ENCODE results near the gene GCFC2. TPM values are rescaled to one million over a fixed set of nuclear protein-coding genes. Genes with fewer than 3 reads are reported as not detected.

GCFC2 gene
- total and polyA plus RNA-seq, 2 donors (not counting 3 experiments of a cell fraction or from before 2014, with no cell fraction given): 5.7 to 20.0 TPM

DNA sequence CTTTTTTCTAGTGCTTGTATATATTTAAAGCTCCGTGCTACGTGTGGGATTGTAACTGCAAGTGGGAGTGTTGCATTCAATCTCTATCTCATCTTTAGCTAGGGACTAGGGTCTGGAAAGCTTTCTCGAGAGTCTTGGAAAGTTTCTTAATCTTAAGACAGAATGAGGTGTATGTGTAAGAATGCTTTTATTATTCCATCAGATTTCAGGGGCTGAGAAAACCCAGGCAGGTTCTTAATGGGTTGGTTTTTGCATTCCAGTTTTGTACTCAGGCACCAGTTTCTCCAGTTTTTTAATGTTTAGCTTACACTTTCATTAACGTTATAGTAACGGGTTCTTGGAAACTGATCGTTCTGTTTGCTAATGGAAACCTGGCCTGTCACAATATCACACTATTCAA is 43.8 kb downstream of the GCFC2 start:
- no peaks in the 10 kb centered on the region for H3K9me1 ChIP-seq (replicated peaks; ENCODE audit: control insufficient read depth, extremely low read depth, insufficient read depth, low read length)
- H3K4me1 ChIP-seq (ENCODE audit: control insufficient read depth, extremely low read depth, insufficient read depth, low read length): no peaks in the 10 kb centered on the region
- BruUV-seq (replicated peaks): no TSS peak
- CTCF ChIA-PET: interaction anchor here (0.9 to 3.2 kb wide), 3 partner anchors 10 to 26 kb away, joined by 3 to 27 read pairs (median 4); no protein-coding TSS in a partner anchor
- no peaks in the 10 kb centered on the region for H3K79me2 ChIP-seq (ENCODE audit: control insufficient read depth, insufficient read depth, low read length)
- dilution Hi-C loops (cut with MboI; ENCODE audit: extremely low pct_ligation_motif_present, low sequenced_read_pairs) (no loop called here), intact Hi-C loops (cut with micrococcal nuclease) (no loop called here)
- H3K4me3 ChIP-seq (replicated peaks in 1 of 3; ENCODE audit: insufficient read depth in 1 of 3, low read depth in 1 of 3, low read length in 3 of 3): no peak overlapping the region
- TF ChIP-seq JUN (IDR thresholded peaks at IDR 0.05; ENCODE audit: borderline replicate concordance, insufficient read depth, insufficient read length, low read depth): no peak
- no peak for TF ChIP-seq FOS (IDR thresholded peaks at IDR 0.05; ENCODE audit: borderline replicate concordance, insufficient read depth, low read length)
- TF ChIP-seq MYC (IDR thresholded peaks at IDR 0.05; ENCODE audit: low read depth, low read length): no peak
- TF ChIP-seq POLR2AphosphoS5 (IDR thresholded peaks at IDR 0.05; ENCODE audit: insufficient read depth, low read depth, low read length): no peak
- TF ChIP-seq EZH2 (IDR thresholded peaks at IDR 0.05; ENCODE audit: borderline replicate concordance, low read depth, low read length, severe bottlenecking): no peak
- no peak for TF ChIP-seq GATA2 (IDR thresholded peaks at IDR 0.05; ENCODE audit: insufficient read depth, insufficient read length, low read depth, low read length)
- H3K27me3 ChIP-seq (ENCODE audit: control insufficient read depth in 2 of 2, insufficient read depth in 2 of 2, low read length in 2 of 2): no peaks in the 10 kb centered on the region
- no peak overlapping the region for H2AFZ ChIP-seq (ENCODE audit: low read depth, low read length)
- no peak overlapping the region for H3K4me2 ChIP-seq (ENCODE audit: insufficient read depth, low read length)
- POLR2A ChIA-PET: no interaction called here
- H3K36me3 ChIP-seq (ENCODE audit: control insufficient read depth in 2 of 2, extremely low read depth in 1 of 2, insufficient read depth in 2 of 2, low read length in 2 of 2): peaks cover 2% of the 10 kb centered on the region in 2 experiments
- H4K20me1 ChIP-seq (replicated peaks; ENCODE audit: control insufficient read depth, extremely low read depth, insufficient read depth, low read length): no peaks in the 10 kb centered on the region
- no peak overlapping the region for H3K9ac ChIP-seq (replicated peaks; ENCODE audit: extremely low read depth, insufficient read depth, low read length)
- H3K9me3 ChIP-seq (replicated peaks; ENCODE audit: control insufficient read depth, insufficient read depth, low read length): no peaks in the 10 kb centered on the region
- DNase-seq (ENCODE audit: low read depth, low spot score) (no peak), FAIRE-seq (no peak)
- H3K27ac ChIP-seq (ENCODE audit: insufficient read depth, low read depth, low read length): no peak overlapping the region

DNA sequence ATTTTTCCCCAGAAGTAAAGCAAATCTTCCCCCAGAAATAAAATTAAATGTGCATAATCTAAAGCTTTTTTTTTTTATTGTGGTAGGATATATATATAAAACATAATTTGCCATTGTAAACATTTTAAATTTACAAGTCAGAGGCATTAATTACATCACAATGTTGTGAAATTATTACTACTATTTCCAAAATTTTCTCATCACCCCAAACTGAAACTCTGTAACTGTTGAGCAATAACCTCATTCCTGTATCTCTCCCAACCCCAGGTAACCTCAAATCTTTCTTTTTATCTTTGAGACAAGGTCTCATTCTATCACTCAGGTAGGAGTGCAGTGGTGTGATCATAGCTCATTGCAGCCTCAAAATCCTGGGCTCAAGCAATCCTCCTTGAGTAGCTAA is 52.9 kb downstream of the GCFC2 start:
- intact Hi-C loops (cut with micrococcal nuclease): no loop called here
- Histone ChIP-seq H3K27me3 (ENCODE audit: control insufficient read depth in 2 of 2, insufficient read depth in 2 of 2, low read length in 2 of 2) (no peaks in the 10 kb centered on the region), H3K27ac (ENCODE audit: insufficient read depth, low read depth, low read length) (no peak overlapping the region), H3K4me1 (ENCODE audit: control insufficient read depth, extremely low read depth, insufficient read depth, low read length) (no peaks in the 10 kb centered on the region), H4K20me1 (replicated peaks; ENCODE audit: control insufficient read depth, extremely low read depth, insufficient read depth, low read length) (no peaks in the 10 kb centered on the region), H3K9ac (replicated peaks; ENCODE audit: extremely low read depth, insufficient read depth, low read length) (no peak overlapping the region), H3K36me3 (ENCODE audit: control insufficient read depth in 2 of 2, extremely low read depth in 1 of 2, insufficient read depth in 2 of 2, low read length in 2 of 2) (peaks cover 14 to 26% of the 10 kb centered on the region in 2 experiments), H3K4me2 (ENCODE audit: insufficient read depth, low read length) (no peak overlapping the region), H3K79me2 (ENCODE audit: control insufficient read depth, insufficient read depth, low read length) (no peaks in the 10 kb centered on the region), H3K9me1 (replicated peaks; ENCODE audit: control insufficient read depth, extremely low read depth, insufficient read depth, low read length) (peaks cover 2% of the 10 kb centered on the region), H2AFZ (ENCODE audit: low read depth, low read length) (no peak overlapping the region), H3K9me3 (replicated peaks; ENCODE audit: control insufficient read depth, insufficient read depth, low read length) (no peaks in the 10 kb centered on the region), H3K4me3 (replicated peaks in 1 of 3; ENCODE audit: insufficient read depth in 1 of 3, low read depth in 1 of 3, low read length in 3 of 3) (no peak overlapping the region)
- no TSS peak for BruUV-seq (replicated peaks)
- dilution Hi-C loops (cut with MboI; ENCODE audit: extremely low pct_ligation_motif_present, low sequenced_read_pairs): no loop called here
- FAIRE-seq (no peak), DNase-seq (ENCODE audit: low read depth, low spot score) (no peak)
- TF ChIP-seq JUN (IDR thresholded peaks at IDR 0.05; ENCODE audit: borderline replicate concordance, insufficient read depth, insufficient read length, low read depth): no peak
- TF ChIP-seq EZH2 (IDR thresholded peaks at IDR 0.05; ENCODE audit: borderline replicate concordance, low read depth, low read length, severe bottlenecking): no peak
- no peak for TF ChIP-seq POLR2A (IDR thresholded peaks at IDR 0.05; ENCODE audit: low read depth, low read length)
- no peak for TF ChIP-seq GATA2 (IDR thresholded peaks at IDR 0.05; ENCODE audit: insufficient read depth, insufficient read length, low read depth, low read length)
- TF ChIP-seq MYC (IDR thresholded peaks at IDR 0.05; ENCODE audit: low read depth, low read length): no peak
- TF ChIP-seq, protein P1, sequence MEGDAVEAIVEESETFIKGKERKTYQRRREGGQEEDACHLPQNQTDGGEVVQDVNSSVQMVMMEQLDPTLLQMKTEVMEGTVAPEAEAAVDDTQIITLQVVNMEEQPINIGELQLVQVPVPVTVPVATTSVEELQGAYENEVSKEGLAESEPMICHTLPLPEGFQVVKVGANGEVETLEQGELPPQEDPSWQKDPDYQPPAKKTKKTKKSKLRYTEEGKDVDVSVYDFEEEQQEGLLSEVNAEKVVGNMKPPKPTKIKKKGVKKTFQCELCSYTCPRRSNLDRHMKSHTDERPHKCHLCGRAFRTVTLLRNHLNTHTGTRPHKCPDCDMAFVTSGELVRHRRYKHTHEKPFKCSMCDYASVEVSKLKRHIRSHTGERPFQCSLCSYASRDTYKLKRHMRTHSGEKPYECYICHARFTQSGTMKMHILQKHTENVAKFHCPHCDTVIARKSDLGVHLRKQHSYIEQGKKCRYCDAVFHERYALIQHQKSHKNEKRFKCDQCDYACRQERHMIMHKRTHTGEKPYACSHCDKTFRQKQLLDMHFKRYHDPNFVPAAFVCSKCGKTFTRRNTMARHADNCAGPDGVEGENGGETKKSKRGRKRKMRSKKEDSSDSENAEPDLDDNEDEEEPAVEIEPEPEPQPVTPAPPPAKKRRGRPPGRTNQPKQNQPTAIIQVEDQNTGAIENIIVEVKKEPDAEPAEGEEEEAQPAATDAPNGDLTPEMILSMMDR (IDR thresholded peaks at IDR 0.05; ENCODE audit: extremely low read depth in 1 of 2, insufficient read depth in 1 of 2, low read depth in 1 of 2, low read length in 2 of 2): no peak
- no peak for TF ChIP-seq FOS (IDR thresholded peaks at IDR 0.05; ENCODE audit: borderline replicate concordance, insufficient read depth, low read length)
- TF ChIP-seq POLR2AphosphoS5 (IDR thresholded peaks at IDR 0.05; ENCODE audit: insufficient read depth, low read depth, low read length): no peak
- TF ChIP-seq, protein P2, sequence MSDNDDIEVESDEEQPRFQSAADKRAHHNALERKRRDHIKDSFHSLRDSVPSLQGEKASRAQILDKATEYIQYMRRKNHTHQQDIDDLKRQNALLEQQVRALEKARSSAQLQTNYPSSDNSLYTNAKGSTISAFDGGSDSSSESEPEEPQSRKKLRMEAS (IDR thresholded peaks at IDR 0.05; ENCODE audit: insufficient read depth, insufficient read length): no peak
- POLR2A ChIA-PET: no interaction called here
- CTCF ChIA-PET: interaction anchor here (1.0 to 2.7 kb wide), 4 partner anchors 10 to 30 kb away, joined by 3 to 11 read pairs (median 4); no protein-coding TSS in a partner anchor
